Measurements from ENCODE around the gene SOBP.

SOBP gene

DNA sequence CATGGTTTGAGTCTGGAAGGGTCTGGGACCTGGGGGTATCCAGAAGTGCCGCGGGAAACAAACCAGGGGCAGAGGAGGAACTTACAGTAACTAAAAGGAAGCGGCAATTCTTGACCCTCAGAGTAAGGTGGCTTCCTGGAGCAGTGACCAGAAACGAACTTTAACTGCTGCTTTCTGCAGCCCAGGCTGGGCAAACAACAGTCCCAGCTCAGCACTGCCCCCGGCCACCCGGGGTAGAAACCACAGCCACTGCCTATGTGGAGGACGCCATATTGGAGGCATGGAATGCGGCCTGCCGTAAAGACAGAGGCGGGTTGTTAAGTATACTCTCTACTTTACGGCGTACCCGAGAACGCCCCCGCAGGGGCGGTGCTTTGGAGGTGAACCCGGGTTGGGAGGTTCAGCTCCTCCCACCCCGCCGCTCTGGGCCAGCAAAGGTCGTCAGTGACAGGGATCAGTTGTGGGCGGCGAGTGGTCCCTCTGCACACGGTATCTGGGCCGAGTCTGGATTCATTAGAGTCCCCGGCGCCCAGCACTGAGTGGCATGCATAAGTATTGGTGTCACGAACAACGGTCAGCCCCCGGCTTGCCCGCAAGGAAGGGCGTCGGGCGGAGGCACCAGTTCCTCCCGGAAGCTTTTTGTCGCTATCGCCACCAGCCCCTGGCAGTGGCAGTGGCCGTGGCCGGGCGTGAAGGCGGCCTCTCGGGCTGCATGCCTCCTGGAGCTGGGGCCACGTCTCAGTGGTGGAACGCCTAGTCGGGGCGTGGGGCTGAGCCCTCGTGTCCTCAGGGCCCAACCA lies 30.4 kb upstream of the SOBP start, which contains the start of gene PDSS2 (continued):
- TF ChIP-seq ZIC2 (tag by site-specific recombination; IDR thresholded peaks at IDR 0.05) (peak; percentile 6; the same call in 1 of the 2 replicates), ZBTB8A (tag by site-specific recombination; IDR thresholded peaks at IDR 0.05) (peak; percentile 97), ZNF785 (tag by site-specific recombination; IDR thresholded peaks at IDR 0.05) (no peak), ZFP69B (tag by site-specific recombination; IDR thresholded peaks at IDR 0.05) (0 out of 2 replicates have a peak, but pooled peaks have one; percentile 17), MZF1 (tag by site-specific recombination; IDR thresholded peaks at IDR 0.05; ENCODE audit: borderline replicate concordance) (peak; percentile 65; the same call in 1 of the 2 replicates), TRIM28 (IDR thresholded peaks at IDR 0.05; ENCODE audit: borderline replicate concordance, low read length) (peak; percentile 88), KLF1 (tag by site-specific recombination; IDR thresholded peaks at IDR 0.05) (peak; percentile 62), ZNF335 (tag by site-specific recombination; conservative IDR thresholded peaks at IDR 0.05) (peak; percentile 88), SP2 (tag by site-specific recombination; IDR thresholded peaks at IDR 0.05) (peak; percentile 92), ZNF146 (tag by site-specific recombination; IDR thresholded peaks at IDR 0.05) (0 out of 2 replicates have a peak, but pooled peaks have one; percentile 4), ZNF2 (tag by site-specific recombination; IDR thresholded peaks at IDR 0.05) (peak; percentile 47; the same call in 1 of the 2 replicates), ZBTB26 (tag by site-specific recombination; optimal IDR thresholded peaks at IDR 0.05) (peak; percentile 42), ZSCAN30 (tag by site-specific recombination; IDR thresholded peaks at IDR 0.05) (peak; percentile 88), ZXDB (tag by site-specific recombination; IDR thresholded peaks at IDR 0.05) (peak; percentile 83), ZNF76 (tag by site-specific recombination; IDR thresholded peaks at IDR 0.05; ENCODE audit: borderline replicate concordance, low read depth) (0 out of 2 replicates have a peak, but pooled peaks have one; percentile 37), BCL11A (tag by site-specific recombination; IDR thresholded peaks at IDR 0.05; ENCODE audit: low read depth) (peak; percentile 79), SP7 (tag by site-specific recombination; IDR thresholded peaks at IDR 0.05) (peak; percentile 81), EGR2 (tag by site-specific recombination; IDR thresholded peaks at IDR 0.05; ENCODE audit: low read depth) (peak; percentile 89), ZNF529 (tag by site-specific recombination; IDR thresholded peaks at IDR 0.05; ENCODE audit: insufficient replicate concordance) (no peak), ZNF24 (tag by site-specific recombination; IDR thresholded peaks at IDR 0.05) (peak; percentile 70; the same call in 1 of the 2 replicates), ZNF768 (tag by site-specific recombination; IDR thresholded peaks at IDR 0.05) (peak; percentile 47; the same call in 1 of the 2 replicates), ZEB2 (tag by site-specific recombination; IDR thresholded peaks at IDR 0.05) (0 out of 2 replicates have a peak, but pooled peaks have one; percentile 52)
- TF ChIP-seq, protein P1, sequence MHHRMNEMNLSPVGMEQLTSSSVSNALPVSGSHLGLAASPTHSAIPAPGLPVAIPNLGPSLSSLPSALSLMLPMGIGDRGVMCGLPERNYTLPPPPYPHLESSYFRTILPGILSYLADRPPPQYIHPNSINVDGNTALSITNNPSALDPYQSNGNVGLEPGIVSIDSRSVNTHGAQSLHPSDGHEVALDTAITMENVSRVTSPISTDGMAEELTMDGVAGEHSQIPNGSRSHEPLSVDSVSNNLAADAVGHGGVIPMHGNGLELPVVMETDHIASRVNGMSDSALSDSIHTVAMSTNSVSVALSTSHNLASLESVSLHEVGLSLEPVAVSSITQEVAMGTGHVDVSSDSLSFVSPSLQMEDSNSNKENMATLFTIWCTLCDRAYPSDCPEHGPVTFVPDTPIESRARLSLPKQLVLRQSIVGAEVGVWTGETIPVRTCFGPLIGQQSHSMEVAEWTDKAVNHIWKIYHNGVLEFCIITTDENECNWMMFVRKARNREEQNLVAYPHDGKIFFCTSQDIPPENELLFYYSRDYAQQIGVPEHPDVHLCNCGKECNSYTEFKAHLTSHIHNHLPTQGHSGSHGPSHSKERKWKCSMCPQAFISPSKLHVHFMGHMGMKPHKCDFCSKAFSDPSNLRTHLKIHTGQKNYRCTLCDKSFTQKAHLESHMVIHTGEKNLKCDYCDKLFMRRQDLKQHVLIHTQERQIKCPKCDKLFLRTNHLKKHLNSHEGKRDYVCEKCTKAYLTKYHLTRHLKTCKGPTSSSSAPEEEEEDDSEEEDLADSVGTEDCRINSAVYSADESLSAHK (tag by site-specific recombination; IDR thresholded peaks at IDR 0.05): 0 out of 2 replicates have a peak, but pooled peaks have one; percentile 34
- TF ChIP-seq, protein P2, sequence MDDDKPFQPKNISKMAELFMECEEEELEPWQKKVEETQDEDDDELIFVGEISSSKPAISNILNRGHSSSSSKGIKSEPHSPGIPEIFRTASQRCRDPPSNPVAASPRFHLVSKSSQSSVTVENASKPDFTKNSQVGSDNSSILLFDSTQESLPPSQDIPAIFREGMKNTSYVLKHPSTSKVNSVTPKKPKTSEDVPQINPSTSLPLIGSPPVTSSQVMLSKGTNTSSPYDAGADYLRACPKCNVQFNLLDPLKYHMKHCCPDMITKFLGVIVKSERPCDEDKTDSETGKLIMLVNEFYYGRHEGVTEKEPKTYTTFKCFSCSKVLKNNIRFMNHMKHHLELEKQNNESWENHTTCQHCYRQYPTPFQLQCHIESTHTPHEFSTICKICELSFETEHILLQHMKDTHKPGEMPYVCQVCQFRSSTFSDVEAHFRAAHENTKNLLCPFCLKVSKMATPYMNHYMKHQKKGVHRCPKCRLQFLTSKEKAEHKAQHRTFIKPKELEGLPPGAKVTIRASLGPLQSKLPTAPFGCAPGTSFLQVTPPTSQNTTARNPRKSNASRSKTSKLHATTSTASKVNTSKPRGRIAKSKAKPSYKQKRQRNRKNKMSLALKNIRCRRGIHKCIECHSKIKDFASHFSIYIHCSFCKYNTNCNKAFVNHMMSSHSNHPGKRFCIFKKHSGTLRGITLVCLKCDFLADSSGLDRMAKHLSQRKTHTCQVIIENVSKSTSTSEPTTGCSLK (tag by site-specific recombination; IDR thresholded peaks at IDR 0.05): no peak
- TF ChIP-seq, protein P3, sequence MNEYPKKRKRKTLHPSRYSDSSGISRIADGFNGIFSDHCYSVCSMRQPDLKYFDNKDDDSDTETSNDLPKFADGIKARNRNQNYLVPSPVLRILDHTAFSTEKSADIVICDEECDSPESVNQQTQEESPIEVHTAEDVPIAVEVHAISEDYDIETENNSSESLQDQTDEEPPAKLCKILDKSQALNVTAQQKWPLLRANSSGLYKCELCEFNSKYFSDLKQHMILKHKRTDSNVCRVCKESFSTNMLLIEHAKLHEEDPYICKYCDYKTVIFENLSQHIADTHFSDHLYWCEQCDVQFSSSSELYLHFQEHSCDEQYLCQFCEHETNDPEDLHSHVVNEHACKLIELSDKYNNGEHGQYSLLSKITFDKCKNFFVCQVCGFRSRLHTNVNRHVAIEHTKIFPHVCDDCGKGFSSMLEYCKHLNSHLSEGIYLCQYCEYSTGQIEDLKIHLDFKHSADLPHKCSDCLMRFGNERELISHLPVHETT (tag by site-specific recombination; IDR thresholded peaks at IDR 0.05): peak; percentile 67; the same call in 1 of the 2 replicates
- TF ChIP-seq, protein P4, sequence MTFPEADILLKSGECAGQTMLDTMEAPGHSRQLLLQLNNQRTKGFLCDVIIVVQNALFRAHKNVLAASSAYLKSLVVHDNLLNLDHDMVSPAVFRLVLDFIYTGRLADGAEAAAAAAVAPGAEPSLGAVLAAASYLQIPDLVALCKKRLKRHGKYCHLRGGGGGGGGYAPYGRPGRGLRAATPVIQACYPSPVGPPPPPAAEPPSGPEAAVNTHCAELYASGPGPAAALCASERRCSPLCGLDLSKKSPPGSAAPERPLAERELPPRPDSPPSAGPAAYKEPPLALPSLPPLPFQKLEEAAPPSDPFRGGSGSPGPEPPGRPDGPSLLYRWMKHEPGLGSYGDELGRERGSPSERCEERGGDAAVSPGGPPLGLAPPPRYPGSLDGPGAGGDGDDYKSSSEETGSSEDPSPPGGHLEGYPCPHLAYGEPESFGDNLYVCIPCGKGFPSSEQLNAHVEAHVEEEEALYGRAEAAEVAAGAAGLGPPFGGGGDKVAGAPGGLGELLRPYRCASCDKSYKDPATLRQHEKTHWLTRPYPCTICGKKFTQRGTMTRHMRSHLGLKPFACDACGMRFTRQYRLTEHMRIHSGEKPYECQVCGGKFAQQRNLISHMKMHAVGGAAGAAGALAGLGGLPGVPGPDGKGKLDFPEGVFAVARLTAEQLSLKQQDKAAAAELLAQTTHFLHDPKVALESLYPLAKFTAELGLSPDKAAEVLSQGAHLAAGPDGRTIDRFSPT (tag by site-specific recombination; IDR thresholded peaks at IDR 0.05): peak; percentile 50; the same call in 1 of the 2 replicates

All from HEK293 (cell line).